GM21423 (cell line): ENCODE data around the gene C1orf232.

Source experiments
- ATAC-seq: cut with Tn5 transposase; IDR thresholded peaks from one replicate; pipeline ENCODE4 v1.9.1; 2021; ENCODE audit warnings: mild to moderate bottlenecking, moderate library complexity; ENCODE audit not compliant: unreplicated experiment

C1orf232 gene

DNA sequence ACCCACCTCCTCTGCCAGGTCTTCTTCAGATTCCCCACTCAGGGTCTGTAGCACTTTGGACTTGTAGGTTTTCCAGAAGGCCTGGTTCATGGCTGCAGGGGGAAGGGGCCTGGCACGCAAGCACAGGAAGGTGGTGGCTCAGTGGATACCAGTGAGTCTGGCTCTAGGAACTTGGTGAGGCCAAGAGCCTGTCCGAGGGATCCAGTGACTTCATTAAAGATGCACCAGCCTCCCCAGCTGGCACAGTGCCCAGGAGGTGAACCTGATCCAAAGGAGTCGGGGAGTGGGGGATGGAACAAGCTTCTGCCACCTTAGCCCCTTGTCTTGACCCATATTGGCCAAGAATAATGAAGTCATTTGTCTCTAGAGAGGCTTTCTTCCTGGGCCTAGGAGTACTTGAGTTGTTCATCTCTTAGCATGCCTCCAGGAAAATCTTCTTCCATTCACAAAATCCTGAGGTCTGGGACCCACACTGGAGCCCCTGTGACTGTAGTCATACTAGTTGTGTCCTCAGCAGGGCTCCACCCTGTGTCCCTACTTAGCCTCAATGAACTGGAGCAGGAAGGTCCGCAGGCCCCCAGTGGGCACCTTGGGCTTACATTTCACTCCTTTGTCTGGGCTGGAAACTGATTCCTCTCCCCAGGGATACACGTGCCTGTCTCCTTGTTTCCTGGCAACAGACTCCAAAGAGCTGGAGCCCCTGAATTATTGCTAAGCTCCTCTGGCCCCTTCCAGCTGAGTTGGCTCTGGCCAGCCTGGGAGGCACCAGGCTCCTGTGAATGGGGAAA, at the start of gene C1orf232:
Gene C1orf232 (minus strand): TSS at position 554 of the 788 bp plus-strand sequence. CDS start 464 bp downstream, at position 90.
- no peak for ATAC-seq

DNA sequence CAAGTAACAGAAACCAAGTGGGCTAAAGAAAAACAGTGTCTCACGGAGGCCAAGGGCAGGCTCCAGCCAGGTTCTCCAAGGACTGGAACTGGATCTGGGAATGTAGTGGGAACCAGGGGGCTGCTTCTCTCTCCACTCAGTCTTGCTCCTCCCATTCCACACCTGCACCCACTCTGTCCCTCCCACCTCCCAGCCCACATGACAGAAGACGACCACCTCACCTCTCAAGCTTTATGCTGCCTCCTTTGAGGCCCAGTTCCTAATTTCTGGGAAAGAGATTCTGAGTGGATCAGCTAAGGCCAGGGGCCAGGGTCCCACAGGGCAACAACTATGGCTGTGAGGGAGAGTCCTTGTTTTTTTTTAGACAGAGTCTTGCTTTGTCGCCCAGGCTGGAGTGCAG, 46.5 kb upstream of the C1orf232 start:
- no peak for ATAC-seq

DNA sequence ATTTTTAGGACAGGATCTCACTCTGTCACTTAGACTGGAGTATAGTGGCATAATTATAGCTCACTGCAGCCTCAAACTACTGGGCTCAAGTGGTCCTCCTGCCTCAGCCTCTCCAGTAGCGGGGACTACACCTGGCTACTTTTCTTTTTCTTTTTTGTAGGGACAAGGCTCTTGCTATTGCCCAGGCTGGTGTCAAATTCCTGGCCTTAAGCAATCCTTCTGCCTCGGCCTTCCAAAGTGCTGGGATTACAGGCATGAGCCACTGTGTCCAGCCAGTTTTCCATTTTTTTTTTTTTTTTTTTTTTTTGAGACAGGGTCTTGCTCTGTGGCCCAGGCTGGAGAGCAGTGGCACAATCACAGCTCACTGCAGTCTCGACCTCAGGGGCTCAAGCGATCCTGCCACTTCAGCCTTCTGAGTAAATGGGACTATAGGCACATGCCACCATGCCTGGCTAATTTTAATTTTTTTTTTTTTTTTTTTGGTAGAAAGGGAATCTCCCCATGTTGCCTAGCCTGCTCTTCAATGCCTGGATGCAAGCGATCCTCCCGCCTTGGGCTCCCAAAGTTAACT, 44.7 kb upstream of the C1orf232 start:
- no peak for ATAC-seq

DNA sequence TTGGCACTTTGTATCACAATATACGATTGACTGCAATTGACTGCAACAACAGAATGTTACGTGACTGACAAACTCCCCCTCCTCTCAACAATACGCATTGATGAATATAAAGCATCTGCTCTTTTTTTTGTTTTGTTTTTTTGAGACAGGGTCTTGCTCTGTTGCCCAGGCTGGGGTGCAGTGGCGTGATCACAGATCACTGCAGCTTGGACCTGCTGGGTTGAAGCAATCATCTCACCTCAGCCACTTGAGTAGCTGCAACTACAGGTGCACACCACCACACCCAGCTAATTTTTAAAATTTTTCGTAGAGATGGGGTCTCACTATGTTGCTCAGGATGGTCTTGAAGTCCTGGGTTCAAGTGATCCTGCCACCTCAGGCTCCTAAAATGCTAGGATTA, 44.0 kb upstream of the C1orf232 start:
- ATAC-seq = no peak

DNA sequence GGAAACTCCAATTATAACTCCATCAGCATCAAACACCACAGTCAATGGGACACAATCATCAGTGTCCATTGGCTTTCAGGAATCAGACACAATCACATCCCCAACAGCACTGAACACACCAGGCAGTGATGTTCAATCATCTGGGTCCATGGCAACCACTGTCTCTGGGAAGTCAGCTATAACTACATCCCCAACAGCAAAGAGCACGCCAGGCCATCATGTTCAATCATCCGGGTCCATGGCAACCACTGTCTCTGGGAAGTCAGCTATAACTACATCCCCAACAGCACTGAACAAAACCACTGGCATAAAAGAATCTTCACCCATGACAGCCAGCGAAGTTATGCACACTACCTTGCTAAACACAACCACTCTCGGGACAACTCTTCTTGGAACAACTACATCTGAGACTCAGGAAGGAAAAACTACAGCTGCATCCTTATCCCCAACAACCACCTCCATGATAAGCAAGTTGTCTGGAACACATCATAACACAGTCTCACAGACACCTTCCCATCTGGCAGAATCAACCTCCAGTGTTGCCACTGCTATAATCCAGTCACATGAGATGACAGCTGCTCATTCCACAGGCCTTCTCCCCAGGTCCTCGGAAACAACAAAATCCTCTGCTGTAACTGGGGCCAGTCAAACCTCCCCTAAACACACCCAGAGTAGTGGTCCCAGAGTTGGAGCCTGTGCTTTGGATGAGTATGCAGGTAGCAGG, 41.5 kb upstream of the C1orf232 start:
- no peak for ATAC-seq

DNA sequence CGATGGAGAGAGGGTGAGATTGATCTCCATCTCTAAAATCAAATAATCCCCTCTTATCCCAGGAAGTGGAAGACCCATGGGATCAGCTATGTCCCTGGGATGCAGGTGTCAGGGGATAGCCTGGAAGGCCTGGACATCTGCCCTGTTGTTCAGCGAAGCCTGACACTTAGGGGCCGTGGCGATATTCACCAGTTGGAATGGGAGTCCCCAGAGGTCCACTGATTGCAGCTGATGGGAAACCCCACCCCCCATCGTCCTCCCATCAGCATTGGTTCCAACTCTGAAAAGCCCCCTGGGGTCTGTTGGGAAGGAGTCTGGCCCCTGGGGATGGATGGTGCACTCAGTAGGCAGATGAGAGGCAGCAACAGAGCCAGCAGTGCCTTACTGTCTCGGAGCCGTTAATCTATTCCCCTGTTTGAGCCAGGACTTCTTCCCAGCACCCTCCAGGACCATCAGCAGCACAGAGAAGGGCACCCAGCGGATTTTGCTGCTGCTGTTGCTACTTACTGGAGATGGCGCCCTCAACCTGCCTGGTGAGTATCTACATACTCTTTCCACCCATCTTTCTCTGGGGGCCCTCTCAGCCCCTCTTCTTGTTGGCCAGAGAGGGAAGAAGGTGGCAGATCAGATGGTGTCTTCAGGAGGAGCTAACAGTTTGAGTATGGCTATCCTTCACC, 35.0 kb upstream of the C1orf232 start:
- ATAC-seq = no peak

DNA sequence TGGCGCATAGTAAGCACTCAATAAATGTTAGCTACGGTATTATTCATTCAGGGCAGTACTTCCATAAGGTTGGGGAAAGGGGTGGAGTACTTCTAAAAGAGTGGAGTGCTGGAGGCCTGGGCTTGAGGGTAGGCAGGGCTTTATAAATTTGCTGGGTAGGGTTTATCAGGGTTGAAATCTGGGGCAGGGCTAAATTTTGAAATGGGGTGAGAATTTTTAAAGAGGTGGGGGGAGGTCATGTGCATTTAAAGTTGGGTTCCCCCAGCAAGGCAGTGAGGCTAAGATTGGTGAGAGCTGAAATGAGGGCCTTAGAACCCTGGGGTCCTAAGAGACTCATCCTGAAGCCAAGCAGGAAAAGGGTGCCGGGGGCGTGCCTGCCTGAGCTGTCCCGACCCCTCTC, 31.6 kb upstream of the C1orf232 start:
- no peak for ATAC-seq

DNA sequence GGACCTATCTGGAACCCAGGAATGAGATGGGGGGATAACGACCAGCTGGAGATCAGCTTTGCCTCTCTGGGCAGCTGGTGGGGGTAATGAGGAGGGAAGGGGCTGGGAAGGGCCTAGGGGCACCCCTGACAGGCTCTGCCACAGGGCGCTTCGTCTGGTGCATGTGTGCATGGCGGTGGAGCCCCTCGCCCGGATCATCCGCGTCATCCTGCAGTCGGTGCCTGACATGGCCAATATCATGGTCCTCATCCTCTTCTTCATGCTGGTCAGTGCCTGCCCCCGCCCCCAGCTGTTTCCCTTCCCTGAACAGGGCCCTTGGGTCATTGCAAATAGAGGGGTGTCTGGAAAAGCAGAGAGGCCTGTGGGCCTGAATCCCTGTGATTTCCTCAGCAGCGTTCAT, 29.1 kb upstream of the C1orf232 start:
- no peak for ATAC-seq

DNA sequence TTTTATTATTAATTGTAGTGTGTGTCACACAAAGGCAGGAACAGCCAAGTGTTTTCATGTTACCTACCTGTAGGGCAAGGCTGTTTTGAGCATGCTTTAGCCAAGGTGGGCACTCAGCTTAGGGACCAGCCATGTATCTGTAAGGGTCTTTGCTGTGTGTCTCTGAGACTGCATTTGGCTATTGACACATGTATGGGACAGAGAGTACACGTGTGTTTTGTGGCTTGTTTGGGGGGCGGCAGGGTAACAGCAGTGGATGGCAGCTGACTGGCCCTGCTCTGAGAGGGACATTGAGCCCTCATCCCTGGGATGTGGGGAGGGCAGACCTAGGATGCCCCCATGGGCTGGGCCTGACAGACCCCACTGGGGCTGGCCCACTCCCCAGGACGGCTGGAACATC, 28.5 kb upstream of the C1orf232 start:
- no peak for ATAC-seq

DNA sequence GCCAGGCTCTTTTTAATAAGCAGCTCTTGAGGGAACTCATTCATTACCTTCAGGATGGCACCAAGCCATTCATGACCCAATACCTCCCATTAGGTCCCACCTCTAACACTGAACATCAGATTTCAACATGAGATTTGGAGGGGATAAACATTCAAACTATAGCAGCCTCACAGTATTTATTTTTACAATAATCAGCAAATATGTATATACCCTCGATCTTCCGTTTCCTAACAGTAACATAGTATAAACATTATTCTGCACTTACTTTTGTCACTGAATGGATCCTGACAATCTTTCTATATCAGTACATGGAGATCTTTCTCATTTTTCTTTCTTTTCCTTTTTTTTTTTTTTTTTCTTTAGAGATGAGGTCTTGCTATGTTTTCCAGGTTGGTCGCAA, 27.0 kb upstream of the C1orf232 start:
- no peak for ATAC-seq

DNA sequence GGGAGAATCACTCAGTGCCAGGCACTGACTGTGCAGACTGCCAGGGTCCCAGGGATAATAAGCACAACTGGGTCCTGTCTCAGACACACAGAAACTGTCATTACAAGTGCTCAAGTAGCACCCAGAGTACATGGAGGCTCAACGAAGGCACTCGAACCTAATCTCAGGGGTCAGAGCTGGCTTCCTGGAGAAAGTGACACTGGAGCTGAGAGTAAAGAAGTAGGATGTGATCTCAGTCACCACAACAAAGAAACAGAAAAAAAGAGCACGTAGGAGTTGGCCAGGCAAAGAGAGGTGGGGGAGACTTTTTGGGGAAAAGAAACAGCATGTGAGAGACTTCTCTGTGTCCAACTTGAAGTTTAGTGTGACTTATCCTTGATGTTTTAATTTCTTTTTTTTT, 23.0 kb upstream of the C1orf232 start:
- ATAC-seq = no peak

DNA sequence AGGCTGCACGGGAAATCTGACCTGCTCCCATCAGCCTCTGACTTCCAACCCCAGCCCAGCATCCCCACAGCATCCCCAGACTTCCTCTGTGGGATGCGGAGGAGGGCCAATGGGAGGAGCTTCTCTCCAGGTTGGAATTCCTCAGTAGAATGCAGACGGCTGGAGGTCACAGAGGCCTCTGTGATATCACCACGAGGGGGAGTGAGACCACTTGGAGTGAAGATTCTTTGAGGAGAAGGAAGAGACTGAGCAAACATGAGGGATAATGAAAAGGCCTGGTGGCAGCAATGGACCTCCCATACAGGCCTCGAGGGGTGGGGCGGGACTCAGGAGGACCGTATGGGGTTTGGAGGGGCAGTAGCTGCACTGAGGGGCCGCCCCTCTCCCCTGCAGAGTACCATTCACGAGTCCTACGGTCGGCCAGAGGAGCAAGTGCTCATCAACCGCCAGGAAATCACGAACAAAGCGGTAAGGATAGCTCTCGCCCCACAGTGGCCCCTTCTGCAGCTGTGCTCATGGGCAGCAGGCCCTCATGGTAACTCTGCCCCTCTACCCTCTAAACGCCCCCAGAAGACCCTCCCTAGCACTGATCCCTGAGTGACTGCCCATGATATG, 21.7 kb upstream of the C1orf232 start, which contains the start of gene CATSPER4:
Gene CATSPER4 (plus strand): TSS at position 230 of the 615 bp plus-strand sequence. CDS start 26 bp downstream, at position 256.
- ATAC-seq = no peak

DNA sequence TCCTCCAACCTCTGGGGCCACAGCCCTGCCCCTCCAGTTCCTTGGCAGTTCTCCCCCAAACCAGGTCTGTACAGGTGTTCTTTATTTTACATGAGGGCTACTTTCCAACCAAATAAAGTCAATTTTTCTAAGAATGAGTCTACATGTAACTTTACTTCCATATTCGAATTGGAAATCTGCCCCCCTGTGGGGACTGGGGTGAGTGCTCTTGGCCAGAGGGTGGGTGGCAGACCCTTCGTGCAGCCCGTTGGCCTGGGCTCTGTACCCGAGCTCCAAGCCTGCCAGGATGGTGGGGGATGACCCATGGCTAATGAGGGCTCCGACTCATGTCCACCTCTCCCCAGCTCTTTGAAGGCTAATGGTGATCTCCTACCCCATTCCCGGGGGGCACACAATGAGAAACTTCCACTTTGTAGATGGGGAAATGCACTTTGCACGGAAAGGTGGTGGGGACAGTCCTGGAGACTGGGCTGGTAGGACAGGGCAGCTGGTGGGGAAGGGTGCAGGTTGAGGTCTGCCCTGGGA, 21.1 kb upstream of the C1orf232 start:
- no peak for ATAC-seq

DNA sequence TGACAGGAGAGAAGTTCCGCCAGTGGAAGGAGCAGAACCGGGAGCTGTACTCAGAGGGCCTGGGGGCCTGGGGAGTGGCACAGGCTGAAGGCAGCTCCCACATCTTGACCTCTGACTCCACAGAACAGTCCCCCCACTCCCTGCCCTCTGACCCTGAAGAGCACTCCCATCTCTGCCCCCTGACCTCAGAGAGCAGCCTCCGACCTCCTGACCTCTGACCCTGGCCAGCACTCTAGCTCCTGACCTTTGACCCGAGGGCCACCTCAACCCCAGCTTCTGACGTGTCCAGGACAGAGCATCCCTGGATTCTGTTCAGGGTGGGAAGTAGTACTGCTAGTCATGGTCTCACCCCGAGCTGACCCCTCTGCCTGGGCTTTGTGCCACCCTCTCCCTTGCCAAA, 20.6 kb upstream of the C1orf232 start:
- ATAC-seq = no peak

DNA sequence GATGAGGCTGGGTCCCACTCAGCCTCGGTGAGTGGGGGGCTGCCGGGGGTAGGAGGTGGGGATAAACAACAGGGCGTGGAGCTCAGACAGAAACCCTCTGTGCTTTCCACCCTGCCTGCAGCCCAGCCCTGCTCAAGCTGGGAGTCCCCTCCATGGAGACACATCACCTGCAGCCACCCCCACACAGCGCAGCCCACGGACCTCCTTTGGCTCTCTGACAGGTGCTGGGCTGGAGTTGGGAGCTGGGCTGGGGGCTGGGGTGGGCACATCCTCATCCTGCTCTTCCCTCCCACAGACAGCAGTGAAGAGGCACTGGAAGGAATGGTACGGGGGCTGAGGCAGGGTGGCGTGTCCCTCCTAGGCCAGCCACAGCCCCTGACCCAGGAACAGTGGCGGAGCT, 19.7 kb upstream of the C1orf232 start:
- ATAC-seq = no peak

DNA sequence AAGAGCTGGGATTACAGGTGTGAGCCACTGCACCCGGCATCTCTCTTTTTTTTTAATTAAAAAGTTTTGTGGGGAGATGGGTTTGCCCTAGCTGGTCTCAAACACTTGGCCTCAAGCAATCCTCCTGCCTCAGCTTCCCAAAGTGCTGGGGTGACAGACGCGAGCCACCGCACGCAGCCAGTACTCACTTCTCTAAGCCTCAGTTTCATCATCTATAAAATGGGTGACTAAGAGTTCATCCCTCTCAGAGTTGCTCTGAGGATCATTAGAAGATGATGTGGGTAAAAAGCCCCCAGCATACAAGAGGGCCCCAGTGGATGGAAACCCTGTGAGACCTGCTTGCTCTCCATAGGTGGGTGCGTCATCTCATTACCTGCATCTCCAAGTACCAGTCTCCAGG, 19.1 kb upstream of the C1orf232 start:
- no peak for ATAC-seq

DNA sequence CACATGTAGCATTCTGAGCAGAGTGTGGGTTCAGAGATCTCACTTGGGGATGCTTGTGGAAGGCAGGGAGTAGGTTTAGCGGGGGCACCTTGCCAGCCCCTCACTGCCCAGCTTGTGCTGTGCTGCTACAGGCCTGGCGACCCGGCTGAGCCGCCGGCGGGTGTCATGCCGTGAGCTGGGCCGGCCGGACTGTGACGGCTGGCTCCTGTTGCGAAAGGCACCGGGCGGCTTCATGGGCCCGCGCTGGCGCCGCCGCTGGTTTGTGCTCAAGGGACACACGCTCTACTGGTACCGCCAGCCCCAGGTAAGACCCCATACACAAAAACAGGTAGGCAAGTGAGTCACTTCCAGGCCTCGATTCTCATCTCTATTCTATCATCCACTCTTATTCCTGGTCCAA, 16.1 kb upstream of the C1orf232 start:
- no peak for ATAC-seq

DNA sequence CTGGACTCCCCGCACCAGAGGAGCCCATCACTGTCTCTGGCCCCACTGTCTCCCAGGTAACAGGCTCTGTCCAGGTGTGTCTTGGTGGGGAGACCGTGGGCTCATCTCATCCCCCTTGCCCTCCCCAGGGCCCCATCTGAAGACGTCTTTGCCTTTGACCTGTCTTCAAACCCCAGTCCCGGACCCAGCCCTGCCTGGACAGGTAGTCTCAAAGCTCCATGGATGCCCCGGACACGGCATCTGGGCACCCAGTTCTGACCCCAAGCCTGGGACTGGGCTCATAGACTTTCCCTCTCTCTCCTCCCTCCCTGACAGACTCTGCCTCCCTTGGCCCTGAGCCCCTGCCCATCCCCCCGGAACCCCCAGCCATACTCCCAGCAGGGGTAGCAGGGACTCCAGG, 15.3 kb upstream of the C1orf232 start:
- no peak for ATAC-seq

DNA sequence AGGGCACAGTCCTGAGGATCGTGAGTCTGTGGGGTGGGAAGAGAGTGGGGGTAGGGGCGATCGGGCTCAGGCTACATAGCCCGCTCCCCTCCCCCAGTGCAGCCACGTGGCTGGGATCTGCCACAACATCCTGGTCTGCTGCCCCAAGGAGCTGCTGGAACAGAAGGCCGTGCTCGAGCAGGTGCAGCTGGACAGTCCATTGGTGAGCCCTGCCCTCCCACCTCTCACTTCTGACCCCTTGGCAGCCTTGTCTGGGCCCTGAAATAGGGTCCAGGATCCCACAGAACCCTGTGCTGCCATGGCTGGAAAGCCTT, 13.6 kb upstream of the C1orf232 start:
- ATAC-seq = no peak

DNA sequence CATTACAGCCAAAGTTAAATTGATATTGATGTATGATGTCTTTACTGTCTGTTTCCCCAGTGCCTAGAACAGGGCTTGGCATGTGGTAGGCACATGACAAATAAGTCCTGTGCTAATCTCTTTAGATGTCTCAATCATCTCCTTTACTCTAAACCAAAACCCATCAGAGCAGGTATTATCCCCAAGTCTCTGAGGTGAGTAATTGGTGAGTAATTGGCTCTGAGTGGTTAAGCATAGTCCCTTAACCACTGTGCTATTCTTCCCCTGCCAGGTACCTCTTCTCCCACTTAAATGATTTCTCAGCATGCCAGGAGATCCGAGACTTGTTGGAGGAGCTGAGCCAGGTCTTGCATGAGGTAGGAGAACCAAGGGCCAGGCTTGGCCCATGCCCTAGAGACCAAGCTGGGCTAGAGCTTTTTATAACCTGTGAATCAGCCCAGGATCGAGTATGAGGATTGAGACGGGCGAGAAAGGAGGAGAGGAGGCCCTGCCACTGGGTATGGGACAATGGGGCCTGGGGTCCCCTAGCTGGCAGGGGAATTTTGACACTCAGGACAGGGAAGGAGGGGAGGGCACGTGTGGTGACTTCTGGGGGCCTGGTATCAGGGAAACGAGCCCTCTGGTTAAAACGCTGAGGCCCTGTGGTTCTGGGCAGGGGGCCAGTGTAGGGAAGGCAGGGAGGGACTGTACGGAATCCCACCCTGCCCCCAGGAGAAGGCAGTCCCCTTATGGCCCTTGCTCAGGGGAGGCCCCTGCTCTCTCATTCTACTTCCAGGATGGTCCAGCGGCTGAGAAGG, 13.0 kb upstream of the C1orf232 start:
- ATAC-seq = no peak
